SK-N-SH (cell line): ENCODE measurements around the gene NMNAT1. TPM values are rescaled to one million over a fixed set of nuclear protein-coding genes. Genes with fewer than 3 reads are reported as not detected.
"Not testable (repeated sequence)": the region's sequence is repeated elsewhere in the genome, so short reads cannot be mapped to it uniquely, and the experiment has no call there.

Experiments
- CTCF ChIA-PET: fragments of 300-600, 350-600 bp; formaldehyde crosslinking; extraction: SDS; loops from one replicate; lab custom pipeline; 2021; lab: Yijun Ruan, JAX
- POLR2A ChIA-PET: fragments of 350-600 bp; sonication (Branson Sonifier 250); formaldehyde crosslinking; extraction: SDS; loops from one replicate; lab custom pipeline; 2020; ENCODE audit warnings: antibody characterized with exemption, inconsistent platforms; lab: Yijun Ruan, JAX
- DNase-seq: peaks from one replicate; pipeline ENCODE4 v3.0.0; 2012
- H2AFZ ChIP-seq: fragments of 200-600 bp; sonication (generic); 2 replicates; pipeline ENCODE4 v1.8.1; 2016; ENCODE audit warnings: antibody characterized with exemption, mild to moderate bottlenecking, low read depth
- H3F3A ChIP-seq: fragments of 200-600 bp; sonication (generic); replicated peaks from 2 replicates; pipeline ENCODE3; 2016; ENCODE audit warnings: antibody characterized with exemption, mild to moderate bottlenecking; ENCODE audit not compliant: insufficient read depth
- H3K27ac ChIP-seq, 2 experiments: fragments of 200-500 bp in 1 of 2; fragments of 200-600 bp in 1 of 2; sonication (Bioruptor generic) in 1 of 2; sonication (generic), shearing (Covaris generic) in 1 of 2; 2 replicates each; pipeline versions ENCODE4 v1.5.1 to v1.6.1; 2014 to 2016; ENCODE audit warnings: low read depth in 2 of 2, inconsistent platforms in 1 of 2, low read length in 1 of 2, mild to moderate bottlenecking in 1 of 2, mixed read lengths in 1 of 2
- H3K27me3 ChIP-seq: fragments of 200-600 bp; sonication (generic), shearing (Covaris generic); 2 replicates; pipeline ENCODE4 v1.6.1; 2016; ENCODE audit warnings: mixed run types; ENCODE audit not compliant: insufficient read depth
- H3K36me3 ChIP-seq, 2 experiments: fragments of 200-500 bp in 1 of 2; fragments of 200-600 bp in 1 of 2; sonication (Bioruptor generic) in 1 of 2; sonication (generic) in 1 of 2; replicated peaks in 1 of 2; 2 replicates each; pipeline versions ENCODE3 to v1.5.1; 2014 to 2016; ENCODE audit warnings: low read length in 1 of 2, mild to moderate bottlenecking in 1 of 2; ENCODE audit not compliant: insufficient read depth in 2 of 2, control insufficient read depth in 1 of 2
- H3K4me1 ChIP-seq, 2 experiments: fragments of 200-500 bp in 1 of 2; fragments of 200-600 bp in 1 of 2; sonication (Bioruptor generic) in 1 of 2; sonication (generic), shearing (Covaris generic) in 1 of 2; 2 replicates each; pipeline versions ENCODE4 v1.5.1 to v1.6.1; 2014 to 2016; ENCODE audit warnings: low read depth in 1 of 2, low read length in 1 of 2, mixed run types in 1 of 2; ENCODE audit not compliant: insufficient read depth in 2 of 2, control insufficient read depth in 1 of 2
- H3K4me2 ChIP-seq: fragments of 200-600 bp; sonication (generic), shearing (Covaris generic); 2 replicates; pipeline ENCODE4 v1.6.1; 2017; ENCODE audit warnings: mixed run types
- H3K4me3 ChIP-seq, 2 experiments: fragments of 200-500 bp in 1 of 2; fragments of 200-600 bp in 1 of 2; sonication (Bioruptor generic) in 1 of 2; sonication (generic), shearing (Covaris generic) in 1 of 2; 2 replicates each; pipeline versions ENCODE4 v1.5.1 to v1.8.1; 2014 to 2016; ENCODE audit warnings: low read depth in 2 of 2, inconsistent platforms in 1 of 2, low read length in 1 of 2, mild to moderate bottlenecking in 1 of 2, mixed read lengths in 1 of 2, moderate library complexity in 1 of 2
- H3K79me2 ChIP-seq: fragments of 200-600 bp; sonication (generic); 2 replicates; pipeline ENCODE4 v1.8.1; 2017; ENCODE audit warnings: mild to moderate bottlenecking; ENCODE audit not compliant: insufficient read depth
- H3K9ac ChIP-seq: fragments of 200-600 bp; sonication (generic); 2 replicates; pipeline ENCODE4 v1.6.1; 2017; ENCODE audit warnings: mixed run types
- H3K9me2 ChIP-seq: fragments of 200-600 bp; sonication (generic); 2 replicates; pipeline ENCODE4 v1.6.1; 2017; ENCODE audit warnings: mixed run types
- H3K9me3 ChIP-seq: fragments of 200-600 bp; sonication (generic); 2 replicates; pipeline ENCODE4 v1.6.1; 2017; ENCODE audit warnings: mixed run types, mild to moderate bottlenecking, moderate library complexity
- H4K20me1 ChIP-seq: fragments of 200-600 bp; sonication (generic); 2 replicates; pipeline ENCODE4 v1.6.1; 2017; ENCODE audit warnings: mild to moderate bottlenecking, mixed run types; ENCODE audit not compliant: insufficient read depth
- CHD2 ChIP-seq: fragments of 150-350 bp; IDR thresholded peaks from 2 replicates; pipeline ENCODE4 v1.6.1; 2018; ENCODE audit warnings: low read length; ENCODE audit not compliant: partially characterized antibody
- EP300 ChIP-seq, 2 experiments: IDR thresholded peaks; 2 replicates each; pipeline versions ENCODE4 v1.4.0 to v1.6.1; 2012; ENCODE audit warnings: borderline replicate concordance in 1 of 2, low read depth in 1 of 2, low read length in 1 of 2
- EZH2phosphoT487 ChIP-seq: fragments of 200-600 bp; sonication (generic); IDR thresholded peaks from 2 replicates; pipeline ENCODE4 v1.6.1; 2017; ENCODE audit warnings: low read depth, mixed run types, mild to moderate bottlenecking, antibody characterized with exemption, moderate library complexity, borderline replicate concordance
- FOXJ3 ChIP-seq: sonication (generic); formaldehyde crosslinking; IDR thresholded peaks from 2 replicates; pipeline ENCODE4 v1.5.1; 2020; ENCODE audit warnings: mild to moderate bottlenecking, missing genetic modification reagents
- MEF2A ChIP-seq: IDR thresholded peaks from 2 replicates; pipeline ENCODE4 v1.4.0; 2012; ENCODE audit warnings: low read depth, borderline replicate concordance
- NFIC ChIP-seq: IDR thresholded peaks from 2 replicates; pipeline ENCODE4 v1.4.0; 2012; ENCODE audit warnings: borderline replicate concordance
- NRF1 ChIP-seq: IDR thresholded peaks from 2 replicates; pipeline ENCODE4 v1.6.1; 2012; ENCODE audit warnings: low read depth, mild to moderate bottlenecking, low read length
- RCOR1 ChIP-seq: fragments of 150-350 bp; IDR thresholded peaks from 2 replicates; pipeline ENCODE4 v1.6.1; 2017; ENCODE audit warnings: antibody characterized with exemption, low read length
- RFX5 ChIP-seq: IDR thresholded peaks from 2 replicates; pipeline ENCODE4 v1.6.1; 2012; ENCODE audit warnings: mild to moderate bottlenecking, improper control_type of control experiment, low read length
- TCF12 ChIP-seq: IDR thresholded peaks from 2 replicates; pipeline ENCODE4 v1.4.0; 2012
- ZBTB33 ChIP-seq: IDR thresholded peaks from 2 replicates; pipeline ENCODE4 v1.4.0; 2012; ENCODE audit warnings: low read depth, borderline replicate concordance
- WGBS: methylation state at CpG from one replicate; pipeline ENCODE4 v1.1.6; 2017; ENCODE audit warnings: low lambda C conversion rate; 5-methylcytosine and 5-hydroxymethylcytosine counted together
- polyA plus RNA-seq, 3 experiments: library from polyadenylated mRNA; depleted of rRNA; stranded (reverse); fragments of >200 nt; gene quantifications; 2 replicates each; pipeline ENCODE4 v1.2.3, GENCODE V29; 2012
- TF ChIP-seq, protein P1 (sequence below): IDR thresholded peaks from 2 replicates; pipeline ENCODE4; 2012
- TF ChIP-seq, protein P2 (sequence below): IDR thresholded peaks from 2 replicates; pipeline ENCODE4 v1.4.0; 2012; ENCODE audit warnings: low read depth, borderline replicate concordance

The NMNAT1 gene
- polyA plus RNA-seq, 1 of the 3 experiments (the other 2 are of a cell fraction), result 7.0 TPM

GRCh38 chr1:10020678-10021077 is 77.4 kb downstream of the NMNAT1 start:
- 72% methylated on average over 2 of the region's 2 CpGs for WGBS
- H3K79me2 ChIP-seq, H3K4me3 ChIP-seq, H3K4me2 ChIP-seq, H3K9me2 ChIP-seq, POLR2A ChIA-PET, H3K9ac ChIP-seq, H3K36me3 ChIP-seq, H3F3A ChIP-seq, H2AFZ ChIP-seq, H3K4me1 ChIP-seq, H3K9me3 ChIP-seq, H3K27me3 ChIP-seq, H4K20me1 ChIP-seq: not testable (repeated sequence)
- H3K27ac ChIP-seq, result peak overlapping the region in 1 of 2 experiments; percentile 0; a peak in 1 of 4 replicates
- 0 out of 2 replicates have a peak, but pooled peaks have one; percentile 18 for TF ChIP-seq RCOR1
- TF ChIP-seq TCF12, result peak; percentile 83
- DNase-seq, result peak; percentile 36
- CTCF ChIA-PET, result interaction anchor here (0.7 to 2.6 kb wide), 3 partner anchors 10 to 71 kb away, joined by 3 to 8 read pairs (median 3); no protein-coding TSS in a partner anchor

DNA sequence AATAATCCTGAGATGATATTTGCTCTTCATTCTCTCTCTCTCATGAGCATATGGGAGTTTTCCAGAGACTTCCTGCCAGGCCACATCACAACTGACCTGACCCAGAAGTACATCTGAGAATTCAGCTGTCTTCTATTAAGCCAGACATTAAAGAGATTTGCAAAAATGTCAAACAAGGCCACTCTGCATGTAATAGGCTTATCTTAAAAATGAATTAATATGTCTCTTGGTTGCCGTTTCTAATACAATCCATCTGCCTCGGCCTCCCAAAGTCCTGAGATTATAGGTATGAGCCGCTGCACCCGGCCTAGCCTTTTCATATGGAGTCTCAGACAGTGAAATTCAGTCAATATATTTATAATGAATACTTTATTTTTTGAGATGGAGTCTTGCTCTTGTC is 78.7 kb downstream of the NMNAT1 start:
- WGBS, result 80% methylated on average over 4 of the region's 4 CpGs
- CTCF ChIA-PET, result interaction anchor here (0.6 to 2.6 kb wide), 3 partner anchors 72 to 201 kb away, joined by 4 to 8 read pairs (median 4); partner anchors contain the start of gene KIF1B
- H2AFZ ChIP-seq, result not testable (repeated sequence)

DNA sequence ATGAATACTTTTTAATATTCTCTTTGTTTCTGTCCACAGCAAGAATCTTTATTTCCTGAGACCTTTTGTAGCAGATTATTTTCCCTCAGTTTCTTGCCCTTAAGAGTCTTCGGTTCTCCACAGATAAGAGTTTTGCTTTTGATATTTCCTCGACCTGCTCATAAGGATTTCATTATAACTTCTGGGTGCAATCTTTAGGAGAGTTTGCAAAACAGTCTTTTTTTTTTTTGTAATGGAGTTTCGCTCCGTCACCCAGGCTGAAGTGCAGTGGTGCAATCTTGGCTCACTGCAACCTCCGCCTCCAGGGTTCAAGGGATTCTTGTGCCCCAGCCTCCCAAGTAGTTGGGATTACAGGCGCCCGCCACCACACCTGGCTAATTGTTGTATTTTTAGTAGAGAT is 79.4 kb downstream of the NMNAT1 start:
- Histone ChIP-seq H3K36me3 (no peaks in the 10 kb centered on the region), H3K9me2 (no peaks in the 10 kb centered on the region), H3K9ac (no peak overlapping the region), H3K4me1 (peaks cover 0 to 4% of the 10 kb centered on the region in 2 experiments; a peak in 1 of 4 replicates), H3K9me3 (no peaks in the 10 kb centered on the region), H4K20me1 (no peaks in the 10 kb centered on the region), H2AFZ (no peak overlapping the region), H3K4me2 (no peak overlapping the region), H3K27ac (peak overlapping the region in 1 of 2 experiments; percentile 70; a peak in 1 of 4 replicates), H3F3A (peaks cover 4% of the 10 kb centered on the region), H3K79me2 (no peaks in the 10 kb centered on the region), H3K27me3 (no peaks in the 10 kb centered on the region), H3K4me3 (no peak overlapping the region)
- 87% methylated on average over 7 of the region's 7 CpGs for WGBS
- ChIA-PET CTCF (no interaction called here), POLR2A (no interaction called here)
- DNase-seq, result no peak
- TF ChIP-seq CHD2 (no peak), EZH2phosphoT487 (no peak), MEF2A (no peak), NFIC (no peak), NRF1 (no peak), TCF12 (no peak), FOXJ3 (CRISPR knock-in tag) (no peak), RFX5 (no peak), ZBTB33 (no peak)
- TF ChIP-seq, protein P1, sequence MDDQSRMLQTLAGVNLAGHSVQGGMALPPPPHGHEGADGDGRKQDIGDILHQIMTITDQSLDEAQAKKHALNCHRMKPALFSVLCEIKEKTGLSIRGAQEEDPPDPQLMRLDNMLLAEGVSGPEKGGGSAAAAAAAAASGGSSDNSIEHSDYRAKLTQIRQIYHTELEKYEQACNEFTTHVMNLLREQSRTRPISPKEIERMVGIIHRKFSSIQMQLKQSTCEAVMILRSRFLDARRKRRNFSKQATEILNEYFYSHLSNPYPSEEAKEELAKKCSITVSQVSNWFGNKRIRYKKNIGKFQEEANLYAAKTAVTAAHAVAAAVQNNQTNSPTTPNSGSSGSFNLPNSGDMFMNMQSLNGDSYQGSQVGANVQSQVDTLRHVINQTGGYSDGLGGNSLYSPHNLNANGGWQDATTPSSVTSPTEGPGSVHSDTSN, result no peak
- TF ChIP-seq, protein P2, sequence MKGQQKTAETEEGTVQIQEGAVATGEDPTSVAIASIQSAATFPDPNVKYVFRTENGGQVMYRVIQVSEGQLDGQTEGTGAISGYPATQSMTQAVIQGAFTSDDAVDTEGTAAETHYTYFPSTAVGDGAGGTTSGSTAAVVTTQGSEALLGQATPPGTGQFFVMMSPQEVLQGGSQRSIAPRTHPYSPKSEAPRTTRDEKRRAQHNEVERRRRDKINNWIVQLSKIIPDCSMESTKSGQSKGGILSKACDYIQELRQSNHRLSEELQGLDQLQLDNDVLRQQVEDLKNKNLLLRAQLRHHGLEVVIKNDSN, result no peak

More for the DNA sequence above, 78.7 kb downstream of the NMNAT1 start:
- H3K4me3 ChIP-seq, POLR2A ChIA-PET, H3K79me2 ChIP-seq, H4K20me1 ChIP-seq: not testable (repeated sequence)
- peak; percentile 39 for DNase-seq
- TF ChIP-seq EP300 (IDR thresholded peaks at IDR 0.05; ENCODE audit: borderline replicate concordance in 1 of 2, low read depth in 1 of 2, low read length in 1 of 2) (peak in 1 of 2 experiments; percentile 78; a peak in 2 of 4 replicates), TCF12 (0 out of 2 replicates have a peak, but pooled peaks have one; percentile 24), RCOR1 (peak; percentile 82; the same call in 1 of the 2 replicates), CHD2 (peak; percentile 62)
- TF ChIP-seq, all 33 proteins: peak for 4; not testable (repeated sequence) for 29
- not testable (repeated sequence) for H3K36me3 ChIP-seq, H3K9me3 ChIP-seq, H3K9me2 ChIP-seq, H3K9ac ChIP-seq, H3K27me3 ChIP-seq, H3K4me2 ChIP-seq, H3K4me1 ChIP-seq, H3F3A ChIP-seq
- H3K27ac ChIP-seq, result peak overlapping the region in 1 of 2 experiments; percentile 70; a peak in 2 of 4 replicates
